Subcutaneous adipose tissue (tissue), 4 donors: ENCODE results near the gene XPO6. TPM values are rescaled to one million over a fixed set of nuclear protein-coding genes. Genes with fewer than 3 reads are reported as not detected.

Source experiments
- CTCF ChIP-seq: fragments of 450-650 bp; IDR thresholded peaks from one replicate; pipeline ENCODE4 v1.5.1; 2016; ENCODE audit warnings: low read depth, mild to moderate bottlenecking, control low read depth, antibody characterized with exemption, moderate library complexity
- total RNA-seq, 4 donors: library from RNA; depleted of rRNA; stranded (reverse); fragments of >200 nt; gene quantifications; one replicate each; pipeline ENCODE4 v1.1.0, GENCODE V29; 2016

XPO6 gene
- total RNA-seq, 4 donors from 2014 or later, result 64.1 to 121 (median 82.9) TPM

GRCh38 chr16:28255838-28256237 lies 44.1 kb upstream of the XPO6 start:
- no peak for TF ChIP-seq CTCF

GRCh38 chr16:28254158-28254557 lies 42.4 kb upstream of the XPO6 start:
- no peak for TF ChIP-seq CTCF

DNA sequence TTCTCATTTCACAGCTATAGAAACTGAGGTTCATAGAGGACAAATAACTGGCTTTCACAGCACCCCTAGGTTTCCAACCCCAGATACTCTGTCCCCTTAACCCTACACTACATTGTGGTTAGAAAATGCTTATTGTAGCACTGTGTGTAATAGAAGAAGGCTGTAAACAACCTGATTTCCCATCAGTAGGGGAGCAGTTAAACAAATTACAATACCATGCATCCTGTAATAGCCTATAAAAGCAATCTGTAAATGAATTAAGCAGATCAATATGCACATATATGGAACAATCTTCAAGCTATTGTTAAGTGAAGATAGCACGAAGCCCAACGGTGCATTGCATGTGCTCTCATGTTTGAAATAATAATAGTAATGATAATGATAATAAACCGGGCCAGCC lies 39.2 kb upstream of the XPO6 start:
- no peak for TF ChIP-seq CTCF

DNA sequence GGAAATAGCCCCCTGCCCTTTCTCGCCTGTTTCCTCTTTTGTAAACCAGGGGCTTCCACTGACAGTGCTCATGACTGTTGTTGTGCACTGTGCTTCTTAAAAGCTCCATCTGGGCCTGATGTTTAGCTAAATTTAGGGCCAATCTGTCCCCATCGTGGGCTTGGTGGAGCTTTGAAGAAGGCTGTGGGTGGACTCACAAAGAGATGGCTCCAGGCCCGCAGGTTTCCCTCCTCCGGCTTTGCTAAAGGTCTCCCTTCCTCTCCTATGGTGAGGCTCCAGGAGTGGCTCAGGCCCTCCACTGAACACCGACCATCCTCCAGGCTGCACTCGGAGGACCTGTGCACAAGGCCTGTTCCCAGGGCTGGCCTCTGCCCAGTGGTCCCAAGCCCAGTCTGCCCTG lies 30.2 kb upstream of the XPO6 start:
- TF ChIP-seq CTCF, result no peak

DNA sequence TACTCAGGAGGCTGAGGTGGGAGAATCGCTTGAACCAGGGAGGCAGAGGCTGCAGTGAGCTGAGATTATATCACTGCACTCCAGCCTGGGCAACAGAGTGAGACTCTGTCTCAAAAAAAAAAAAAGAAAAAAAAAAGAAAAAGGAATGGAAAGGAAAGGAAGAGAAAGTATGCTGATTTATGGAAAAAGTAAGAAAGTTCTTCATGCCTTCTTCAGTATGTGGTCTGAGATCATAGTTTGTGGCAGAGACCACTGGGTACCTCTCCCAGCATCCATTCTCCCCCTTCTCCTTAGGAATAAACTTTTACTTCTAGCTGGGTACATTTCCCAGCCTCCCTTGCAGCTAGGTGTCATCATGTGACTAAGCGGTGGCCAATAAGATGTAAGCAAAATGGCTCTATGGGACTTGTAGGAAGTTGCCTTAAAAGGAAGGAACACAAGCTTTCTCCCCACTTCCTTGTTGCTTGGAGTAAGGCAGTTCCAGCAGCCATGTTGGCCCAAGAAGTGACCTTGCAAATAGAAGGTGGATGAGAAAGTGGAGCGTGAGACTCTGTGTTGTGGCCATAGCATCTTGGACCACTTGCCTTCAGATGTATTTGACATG lies 26.1 kb upstream of the XPO6 start:
- no peak for TF ChIP-seq CTCF

DNA sequence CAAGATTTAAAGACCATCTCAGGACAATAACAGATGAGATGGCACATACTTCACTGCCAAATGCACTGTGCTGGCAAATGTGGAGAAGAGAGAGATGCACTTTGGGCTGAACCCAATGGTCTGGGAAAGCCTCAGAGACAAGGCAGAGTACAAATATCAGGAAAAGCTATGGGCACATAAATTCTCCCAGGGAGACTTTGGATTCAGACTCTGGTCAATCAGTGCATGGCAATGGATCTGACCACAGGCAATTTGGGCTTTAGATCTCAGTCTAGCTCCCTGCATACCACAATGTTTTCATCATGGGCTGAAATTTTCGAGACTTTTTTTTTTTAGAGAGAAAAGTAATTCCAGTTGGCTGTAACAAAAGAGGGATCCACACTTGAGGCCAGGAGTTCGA lies 20.0 kb upstream of the XPO6 start:
- no peak for TF ChIP-seq CTCF

- TF ChIP-seq CTCF, result no peak
These were observed 7.5 kb upstream of the XPO6 start for GRCh38 chr16:28219282-28219681.
